GM19328 (cell line): ENCODE results near the gene SERBP1.
"Not testable (repeated sequence)": the region's sequence is repeated elsewhere in the genome, so short reads cannot be mapped to it uniquely, and the experiment has no call there.

Source experiments
- ATAC-seq: cut with Tn5 transposase; IDR thresholded peaks from one replicate; pipeline ENCODE4 v1.9.1; 2021; ENCODE audit warnings: mild to moderate bottlenecking, moderate library complexity; ENCODE audit not compliant: unreplicated experiment

The SERBP1 gene

DNA sequence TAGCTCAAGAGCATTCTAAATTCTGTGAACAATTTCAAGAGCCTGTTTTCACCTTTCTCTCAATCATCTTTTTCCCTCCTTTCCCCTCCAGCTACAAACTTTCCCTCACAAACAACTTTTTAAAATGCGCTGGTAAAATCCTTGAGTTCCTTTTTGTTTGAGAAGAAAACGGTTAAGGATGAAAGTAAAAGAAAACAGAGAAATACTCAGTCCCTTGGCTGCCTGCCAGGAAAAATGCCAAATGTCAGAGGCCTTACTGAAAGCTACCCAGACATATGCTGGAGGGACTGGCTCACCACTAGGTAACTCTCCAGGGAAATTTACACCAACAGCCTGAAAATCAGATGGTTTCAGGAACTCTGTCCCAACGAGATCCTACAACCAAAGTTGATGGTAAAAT is 11.0 kb upstream of the SERBP1 start:
- no peak for ATAC-seq

DNA sequence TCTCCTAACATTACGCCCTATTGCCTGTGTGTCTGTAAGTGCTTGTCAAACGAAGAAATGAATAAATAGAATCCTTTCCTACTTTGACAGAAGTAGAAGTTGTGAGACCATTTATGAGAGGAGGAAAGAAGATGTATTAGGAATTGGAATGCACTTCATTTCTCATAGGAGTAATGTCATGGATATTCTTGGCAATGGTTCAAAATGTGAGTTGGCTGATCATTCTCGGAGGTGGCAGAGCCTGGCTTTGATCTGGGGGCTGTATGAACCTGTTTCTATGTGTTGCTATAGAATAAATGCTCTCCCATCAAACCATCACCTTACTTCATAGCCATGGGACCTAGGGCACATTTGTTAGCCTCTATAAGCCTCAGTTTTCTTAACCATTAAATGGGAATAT is 10.1 kb upstream of the SERBP1 start:
- no peak for ATAC-seq

DNA sequence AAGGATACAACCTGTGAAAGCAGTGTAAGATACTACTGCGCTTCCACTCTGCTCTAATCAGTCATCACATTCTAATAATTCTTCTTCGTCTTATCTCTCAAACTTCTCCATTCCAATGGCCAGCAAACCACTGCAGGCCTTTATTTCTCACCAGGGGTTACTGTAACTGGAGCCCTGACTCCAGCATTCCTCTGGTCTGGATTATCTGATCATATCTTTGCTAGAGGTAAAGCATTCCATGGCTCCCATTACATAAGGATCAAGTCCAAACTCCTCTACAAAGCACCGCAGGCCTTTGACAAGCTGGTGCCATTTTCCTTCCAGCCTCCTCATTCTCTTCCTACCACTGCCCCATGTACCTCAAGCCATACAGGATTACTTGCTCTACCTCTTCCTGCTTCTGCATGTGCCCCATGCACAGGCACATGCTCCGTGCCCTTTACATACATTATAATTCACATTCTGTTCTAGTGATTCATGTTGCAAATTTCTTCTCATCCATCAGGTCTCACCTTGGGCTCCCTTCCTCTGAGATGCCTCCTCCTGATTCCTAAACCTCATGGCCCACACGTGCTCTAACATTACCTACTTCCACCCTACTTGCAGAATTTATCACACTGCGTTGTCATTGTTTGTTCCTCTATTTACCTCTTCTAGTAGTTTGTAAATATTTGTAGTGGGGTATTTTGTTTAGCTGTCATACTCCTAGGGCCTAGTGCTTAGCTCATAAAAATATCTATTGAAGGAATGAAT is 9.3 kb upstream of the SERBP1 start:
- no peak for ATAC-seq

DNA sequence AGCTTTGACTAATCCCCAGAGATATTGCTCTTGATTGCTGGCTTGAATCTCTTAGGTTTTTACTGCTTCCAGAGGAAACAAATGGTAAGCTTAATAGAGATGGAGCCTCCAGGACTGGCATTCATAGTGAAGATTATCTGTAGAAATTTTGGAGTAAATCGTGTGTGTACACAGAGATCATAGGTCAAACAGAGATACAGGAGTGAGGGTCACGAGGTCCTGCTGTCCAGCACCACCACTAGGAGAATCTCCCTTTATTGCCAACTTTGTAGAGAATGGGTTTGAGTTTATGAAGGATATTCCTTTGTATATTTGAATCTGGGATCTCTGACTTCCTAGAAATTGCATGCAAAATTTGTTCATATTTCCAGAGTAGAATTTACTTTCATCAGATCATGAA is 7.8 kb upstream of the SERBP1 start:
- ATAC-seq = no peak

DNA sequence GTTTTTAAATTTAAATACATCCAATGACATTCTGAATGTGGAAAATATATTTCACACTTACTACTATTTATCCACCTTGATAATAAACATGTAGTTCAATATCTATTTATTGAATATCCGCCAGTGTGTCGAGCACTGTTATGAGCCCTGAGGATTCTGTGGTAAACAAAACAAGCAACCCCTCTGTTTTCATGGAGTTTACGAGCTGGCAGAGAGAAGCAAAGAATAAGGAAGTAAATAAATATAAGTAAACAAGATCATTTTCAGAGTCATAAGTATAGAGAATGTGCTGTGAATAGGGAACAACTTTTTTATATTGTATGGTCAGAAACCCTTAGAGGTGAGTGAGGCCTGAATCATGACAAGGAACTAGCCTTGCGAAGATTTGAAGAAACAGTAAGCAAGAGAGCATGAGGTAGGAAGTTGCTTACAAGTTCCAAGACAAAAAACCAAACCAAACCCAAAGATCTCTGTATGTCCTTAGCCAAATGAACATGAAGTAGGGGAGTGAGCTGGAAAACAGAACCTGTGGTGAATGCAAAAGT is 6.4 kb upstream of the SERBP1 start:
- no peak for ATAC-seq

DNA sequence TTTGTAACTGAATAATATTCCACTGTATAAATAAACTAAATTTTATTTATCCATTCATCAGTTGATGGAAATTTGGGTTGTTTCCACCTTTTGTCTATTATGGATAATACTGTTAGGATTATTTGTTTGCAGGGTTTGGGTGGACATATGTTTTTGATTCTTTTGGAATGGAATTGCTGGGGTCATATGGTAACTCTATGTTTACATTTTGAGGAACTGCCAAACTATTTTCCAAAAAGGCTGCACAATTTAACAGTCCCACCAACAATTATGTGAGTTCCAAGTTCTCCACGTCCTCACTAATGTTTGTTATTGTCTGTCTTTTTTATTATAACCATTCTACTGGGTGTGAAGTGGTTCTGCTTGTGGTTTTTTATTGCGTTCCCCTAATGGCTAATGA is 4.3 kb upstream of the SERBP1 start:
- ATAC-seq = no peak

DNA sequence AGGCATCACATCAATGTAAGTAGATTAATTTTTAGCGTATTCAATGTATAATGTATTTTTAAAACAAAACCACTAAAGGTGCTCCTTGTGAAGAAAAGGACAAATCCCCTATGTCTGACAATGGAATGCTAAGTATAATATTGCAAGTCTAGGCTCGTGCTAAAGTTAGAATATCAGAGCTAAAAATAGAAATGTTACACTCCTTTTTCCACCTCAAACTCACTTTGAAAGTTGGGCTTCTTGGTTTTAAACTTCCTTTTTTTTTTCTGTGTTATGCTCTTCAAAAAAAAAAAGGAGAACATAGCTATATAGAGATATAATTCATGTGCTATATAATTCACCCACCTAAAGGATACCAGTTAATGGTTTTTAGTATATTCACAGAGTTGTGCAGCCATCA is 3.6 kb upstream of the SERBP1 start:
- no peak for ATAC-seq

DNA sequence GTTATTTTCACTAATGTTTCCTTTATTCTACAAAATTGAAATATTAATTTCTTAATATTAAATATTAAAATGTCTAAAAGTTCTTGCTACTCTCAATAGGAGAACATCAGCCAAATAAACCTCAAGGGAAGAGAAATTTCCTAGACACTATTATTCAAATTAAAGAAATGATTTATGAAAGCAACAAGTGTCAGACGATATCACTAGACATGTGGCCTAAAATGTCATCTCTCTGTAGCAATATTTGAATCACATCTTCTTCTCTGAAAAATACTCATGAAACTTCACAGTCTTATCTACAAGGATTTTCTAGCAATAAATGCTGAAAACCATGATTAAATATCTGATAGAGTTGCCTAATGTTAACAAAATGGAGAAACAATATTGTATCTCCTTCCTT is 2.5 kb upstream of the SERBP1 start:
- no peak for ATAC-seq

DNA sequence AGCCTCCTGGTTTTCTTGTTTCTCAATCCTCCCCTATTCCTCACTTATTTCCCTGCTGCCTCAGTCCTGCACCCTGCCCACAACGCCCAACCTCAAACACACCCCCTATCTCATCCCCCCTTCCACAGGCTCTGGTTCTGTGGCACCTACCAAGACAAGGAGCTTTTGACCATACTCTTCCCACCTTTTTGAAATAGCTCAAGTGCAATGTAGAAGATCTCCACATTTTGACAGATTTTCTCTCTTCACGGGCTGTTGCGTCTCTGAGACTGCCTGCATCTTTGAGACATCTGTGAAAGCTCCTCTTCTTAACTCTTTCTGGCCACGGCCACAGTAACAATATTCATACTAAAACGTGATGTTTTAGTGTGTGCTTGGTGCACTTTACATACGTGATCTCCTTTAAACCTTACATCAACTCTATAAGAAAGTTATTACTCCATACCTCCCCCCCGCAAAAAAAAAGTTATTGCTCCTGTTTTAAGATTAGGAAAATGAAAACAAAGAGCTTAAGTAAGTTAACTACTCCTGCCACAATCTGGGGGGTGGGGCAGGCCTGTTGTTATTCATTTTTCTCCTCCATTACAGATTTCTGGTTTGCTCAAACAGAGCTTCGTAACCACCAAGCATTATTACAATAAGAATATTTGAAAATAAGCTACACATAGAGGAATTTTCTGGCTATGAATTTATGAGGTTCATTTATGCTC is 1.8 kb upstream of the SERBP1 start:
- no peak for ATAC-seq

DNA sequence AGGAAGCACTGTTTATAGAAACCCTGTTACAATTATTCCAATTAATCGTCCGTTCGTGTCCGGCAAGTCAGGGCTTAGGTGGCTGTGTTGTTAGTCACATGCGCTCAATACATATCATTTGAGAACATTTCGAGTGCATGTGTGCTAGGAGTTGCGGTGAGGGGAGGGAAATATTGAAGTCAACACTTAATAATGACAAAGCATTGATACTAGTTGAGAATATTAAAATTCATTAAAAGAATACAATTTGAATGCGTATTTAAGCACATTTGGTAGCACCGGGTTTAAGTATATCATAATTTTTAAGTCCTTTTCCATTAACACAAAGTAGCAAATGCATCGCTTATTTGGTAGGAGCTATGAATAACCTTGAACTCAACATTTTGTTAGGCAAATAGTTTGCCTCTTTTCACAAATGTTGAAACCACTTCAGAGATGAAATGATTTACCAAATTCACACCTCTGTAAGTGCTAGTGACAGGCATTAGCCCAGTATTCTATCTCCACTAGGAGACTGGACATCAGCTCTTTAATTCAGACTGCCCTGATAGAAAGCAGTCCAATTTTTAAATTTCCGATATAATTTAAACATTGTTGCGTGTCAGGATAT is 1.1 kb upstream of the SERBP1 start:
- no peak for ATAC-seq

DNA sequence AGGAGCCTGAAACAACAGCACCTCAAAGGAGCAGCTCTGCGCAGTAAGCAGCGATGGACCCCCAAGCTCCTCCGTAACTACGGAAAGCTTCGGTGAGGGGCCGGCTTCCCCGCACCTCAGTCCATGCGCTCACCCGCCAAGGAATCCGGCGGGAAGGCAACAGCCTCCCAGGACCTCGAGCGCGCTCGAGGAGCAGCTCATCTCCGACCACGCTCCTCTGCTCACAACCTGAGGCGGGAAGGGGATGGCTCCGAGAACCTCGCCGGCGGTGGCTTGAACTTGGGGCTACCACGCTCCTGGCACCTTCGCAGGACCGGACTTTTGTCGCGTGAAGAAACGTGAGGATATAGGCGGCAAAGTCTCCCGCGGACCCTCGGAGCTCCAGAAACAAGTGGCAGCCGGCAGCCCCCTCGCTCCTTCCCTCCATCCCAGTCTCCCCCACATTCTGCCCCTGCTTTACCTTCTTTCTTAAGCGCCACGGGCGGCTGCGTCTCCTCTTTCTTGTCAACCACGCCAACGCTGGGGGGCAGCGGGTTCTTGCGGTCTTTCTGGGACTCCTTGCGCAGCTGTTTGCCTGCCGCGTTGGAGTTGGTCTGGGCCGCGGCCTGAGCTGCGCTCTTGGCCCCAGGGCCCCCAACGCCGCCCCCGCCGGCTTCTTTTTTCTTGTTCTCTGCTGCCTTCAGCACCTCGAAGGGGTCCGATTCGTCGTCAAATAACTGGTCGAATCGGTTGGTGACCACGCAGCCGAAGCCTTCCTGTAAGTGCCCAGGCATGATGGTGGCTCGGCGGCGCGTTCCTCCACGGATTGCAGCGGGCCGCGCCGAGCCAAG is 459 bp downstream of the SERBP1 start:
- peak; percentile 6 for ATAC-seq

DNA sequence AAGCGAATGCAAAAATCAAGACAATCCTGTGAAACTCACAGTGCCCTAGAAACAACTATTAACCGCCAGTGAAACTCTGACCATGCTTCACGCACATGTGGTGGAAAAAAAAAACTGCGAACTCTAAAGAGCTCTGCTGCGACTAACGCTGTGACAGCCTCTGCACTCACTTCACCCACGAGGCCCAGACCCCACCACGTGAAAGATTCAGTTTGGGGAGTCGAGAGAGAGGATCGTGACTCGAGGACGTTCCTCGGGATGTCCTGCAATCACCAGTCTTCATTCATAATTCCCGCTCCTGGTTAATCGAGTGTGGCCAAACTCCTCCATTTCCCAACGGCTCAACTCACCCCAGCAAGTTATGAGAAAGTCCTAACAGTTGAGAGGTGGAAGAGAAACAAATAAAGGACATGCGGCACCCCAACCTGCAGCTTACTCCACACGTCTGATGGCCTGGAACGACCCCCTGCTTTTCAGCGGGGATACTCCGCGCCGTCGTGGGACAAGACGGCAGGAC is 1.1 kb downstream of the SERBP1 start:
- ATAC-seq = no peak

DNA sequence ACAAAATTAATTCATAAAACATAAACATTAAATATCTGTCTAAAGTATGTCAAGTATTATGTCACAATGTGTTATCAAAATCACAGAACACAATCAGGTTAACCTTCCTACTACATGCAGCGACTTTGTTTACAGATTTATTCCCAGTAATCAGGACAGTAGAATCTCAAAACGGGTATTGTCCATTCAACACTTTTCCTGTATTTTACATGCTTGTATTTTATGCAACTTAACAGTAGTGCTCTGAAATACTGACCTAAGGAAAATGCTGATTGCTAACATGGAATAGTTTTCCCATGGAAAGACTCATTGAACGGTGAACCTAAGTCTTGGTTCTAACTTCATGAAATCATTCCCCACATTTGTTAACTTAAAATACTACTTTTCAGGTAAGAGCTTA is 2.3 kb downstream of the SERBP1 start:
- ATAC-seq = no peak

DNA sequence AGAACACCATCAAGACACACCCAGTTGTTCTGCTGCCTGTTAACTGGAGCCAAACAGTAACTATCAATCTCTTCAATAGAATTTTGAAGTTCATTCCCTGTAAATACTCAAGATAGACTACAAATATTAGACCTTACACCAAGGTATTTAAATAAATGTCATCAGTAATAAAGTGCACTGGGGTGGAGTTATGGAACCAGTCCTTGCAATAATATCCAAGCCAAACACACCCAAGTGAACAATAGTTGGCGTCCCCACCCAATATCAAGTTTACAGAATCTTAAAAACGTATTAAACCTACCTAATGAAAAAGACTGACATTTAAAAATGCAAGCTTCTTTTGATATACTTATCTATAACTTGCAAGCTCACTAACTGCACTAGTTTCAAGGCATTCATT is 2.7 kb downstream of the SERBP1 start:
- ATAC-seq = no peak

DNA sequence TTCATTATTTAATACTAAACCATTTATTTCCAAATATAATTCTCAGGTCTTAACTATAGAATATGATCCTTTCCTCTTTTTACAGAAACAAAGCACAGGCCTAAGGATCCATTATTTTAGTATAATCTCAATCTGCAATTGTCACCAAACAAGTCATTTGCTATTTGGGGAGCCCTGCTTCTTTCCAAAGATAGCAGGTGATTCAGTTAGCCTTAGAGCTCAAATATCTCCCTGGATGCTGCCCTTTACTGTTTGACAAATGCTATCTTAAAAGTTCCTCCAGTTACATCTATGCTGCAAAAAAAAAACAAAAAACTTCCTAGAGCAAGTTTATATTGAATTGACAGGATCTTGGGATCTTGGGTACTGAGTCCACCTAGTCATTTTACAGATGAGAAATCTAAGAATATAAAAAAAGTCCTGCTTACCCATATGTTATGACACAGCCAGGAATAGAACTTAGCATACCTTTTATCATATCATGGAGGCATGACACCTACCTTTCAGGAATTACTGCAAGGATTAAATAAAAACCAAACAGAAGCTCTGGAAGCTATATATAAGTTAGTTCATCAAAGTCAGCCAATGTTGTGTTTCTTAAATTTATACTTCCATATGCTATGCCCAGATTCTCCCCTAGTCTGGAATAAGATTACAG is 9.2 kb downstream of the SERBP1 start:
- no peak for ATAC-seq

DNA sequence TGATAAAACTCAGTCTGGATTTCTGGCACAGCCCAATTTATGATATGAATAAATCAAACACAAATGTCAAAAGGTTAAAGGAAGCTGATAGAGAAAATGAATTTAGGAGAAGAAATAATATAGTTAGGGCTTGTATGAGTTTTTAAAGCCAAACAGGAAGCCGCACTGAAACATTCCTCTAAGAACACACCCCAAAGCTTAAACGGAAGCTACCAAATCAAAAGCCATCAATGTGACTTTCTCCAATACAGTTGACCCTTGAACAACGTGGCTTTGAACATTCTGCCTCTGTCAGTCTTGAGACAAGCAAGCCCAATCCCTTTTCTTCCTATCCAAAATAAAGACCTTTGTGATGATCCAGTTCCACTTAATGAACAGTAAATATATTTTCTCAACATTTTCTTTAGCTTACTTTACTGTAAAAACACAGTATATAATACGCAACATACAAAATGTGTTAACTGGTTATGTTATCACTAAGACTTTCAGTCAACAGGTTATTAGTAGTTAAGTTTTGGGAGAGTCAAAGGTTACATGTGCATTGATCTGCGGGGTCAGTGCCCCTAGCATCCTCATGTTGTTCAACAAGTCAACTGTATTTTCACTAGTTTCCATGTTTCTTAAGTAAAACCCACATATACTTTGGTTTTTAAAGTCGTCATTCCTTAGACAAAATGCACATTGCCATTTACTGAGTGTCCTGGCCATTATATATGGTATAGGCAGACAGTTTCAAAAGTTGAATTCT is 11.2 kb downstream of the SERBP1 start:
- ATAC-seq = no peak

DNA sequence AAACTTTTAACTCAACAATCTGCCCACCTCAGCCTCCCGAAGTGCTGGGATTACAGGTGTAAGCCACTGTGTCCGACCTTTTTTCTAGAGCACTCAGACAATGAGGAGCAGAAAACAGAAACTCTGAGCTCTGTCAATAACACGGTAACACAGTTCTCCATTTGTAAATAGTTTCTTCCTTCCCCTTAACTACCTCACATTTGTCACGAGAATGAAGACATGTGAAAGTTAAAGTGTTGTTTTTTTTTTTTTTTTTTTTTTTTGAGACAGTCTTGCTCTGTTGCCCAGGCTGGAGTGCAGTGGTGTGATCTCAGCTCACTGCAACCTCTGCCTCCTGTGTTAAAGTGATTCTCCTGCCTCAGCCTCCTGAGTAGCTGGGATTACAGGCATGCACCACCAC is 12.5 kb downstream of the SERBP1 start:
- ATAC-seq = not testable (repeated sequence)

DNA sequence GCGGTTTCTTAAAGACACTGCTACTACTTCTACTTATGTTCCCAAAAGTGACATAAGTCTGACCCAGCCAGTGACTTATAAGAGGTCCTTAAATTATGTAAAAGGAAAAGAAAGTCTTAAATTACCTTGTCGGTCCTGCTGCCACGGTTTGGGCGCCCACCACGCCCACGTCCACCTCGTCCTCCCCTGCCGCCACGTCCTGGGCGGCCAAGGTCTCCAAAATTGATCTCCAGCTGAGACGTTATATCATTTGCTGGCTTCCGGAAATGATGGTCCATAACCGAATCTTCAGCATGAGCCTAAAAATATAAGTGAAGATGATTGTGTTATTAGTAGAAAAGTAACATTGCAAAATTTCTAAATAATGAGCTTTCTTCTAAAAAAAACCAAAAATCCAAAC is 15.2 kb downstream of the SERBP1 start:
- no peak for ATAC-seq

DNA sequence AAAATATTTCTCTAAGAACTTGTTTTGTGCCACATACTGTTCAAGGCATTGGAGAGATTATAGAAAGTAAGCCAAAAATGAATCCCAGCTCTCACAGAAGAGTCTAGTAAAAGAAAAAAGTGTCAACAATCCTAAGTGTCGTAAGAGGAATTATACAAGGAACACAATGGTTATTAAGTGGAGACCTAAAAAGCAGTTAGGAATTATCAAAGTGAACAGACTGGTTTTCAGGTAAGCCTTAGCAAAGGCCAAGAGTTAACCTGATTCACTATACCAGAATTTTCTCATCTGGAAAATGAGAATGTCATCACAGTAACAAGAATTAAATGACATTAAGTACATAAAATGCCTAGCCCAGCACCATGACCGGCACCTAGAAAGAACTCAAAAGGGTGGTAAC is 15.6 kb downstream of the SERBP1 start:
- no peak for ATAC-seq

DNA sequence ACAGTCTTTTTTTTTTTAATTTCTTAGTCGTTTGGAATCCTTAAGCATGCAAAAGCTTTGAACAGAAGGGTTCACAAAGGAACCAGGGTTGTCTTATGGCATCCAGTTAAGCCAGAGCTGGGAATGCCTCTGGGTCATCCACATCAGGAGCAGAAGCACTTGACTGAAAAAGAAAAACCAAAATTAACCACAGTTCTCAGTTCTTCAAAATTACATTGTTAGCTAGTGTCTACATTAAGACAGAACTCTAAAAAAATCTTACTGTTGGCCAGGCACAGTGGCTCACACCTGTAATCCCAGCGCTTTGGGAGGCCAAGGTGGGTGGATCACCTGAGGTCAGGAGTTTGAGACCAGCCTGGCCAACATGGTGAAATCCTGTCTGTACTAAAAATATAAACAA is 17.1 kb downstream of the SERBP1 start:
- ATAC-seq = not testable (repeated sequence)
